ENCODE results near the gene PADI1. TPM values are rescaled to one million over a fixed set of nuclear protein-coding genes. Genes with fewer than 3 reads are reported as not detected.
A peak's percentile ranks its signal among the peaks of the same experiment; 100 is the strongest.

PADI1 gene
- total RNA-seq: not detected
- long read RNA-seq: 0 reads

DNA sequence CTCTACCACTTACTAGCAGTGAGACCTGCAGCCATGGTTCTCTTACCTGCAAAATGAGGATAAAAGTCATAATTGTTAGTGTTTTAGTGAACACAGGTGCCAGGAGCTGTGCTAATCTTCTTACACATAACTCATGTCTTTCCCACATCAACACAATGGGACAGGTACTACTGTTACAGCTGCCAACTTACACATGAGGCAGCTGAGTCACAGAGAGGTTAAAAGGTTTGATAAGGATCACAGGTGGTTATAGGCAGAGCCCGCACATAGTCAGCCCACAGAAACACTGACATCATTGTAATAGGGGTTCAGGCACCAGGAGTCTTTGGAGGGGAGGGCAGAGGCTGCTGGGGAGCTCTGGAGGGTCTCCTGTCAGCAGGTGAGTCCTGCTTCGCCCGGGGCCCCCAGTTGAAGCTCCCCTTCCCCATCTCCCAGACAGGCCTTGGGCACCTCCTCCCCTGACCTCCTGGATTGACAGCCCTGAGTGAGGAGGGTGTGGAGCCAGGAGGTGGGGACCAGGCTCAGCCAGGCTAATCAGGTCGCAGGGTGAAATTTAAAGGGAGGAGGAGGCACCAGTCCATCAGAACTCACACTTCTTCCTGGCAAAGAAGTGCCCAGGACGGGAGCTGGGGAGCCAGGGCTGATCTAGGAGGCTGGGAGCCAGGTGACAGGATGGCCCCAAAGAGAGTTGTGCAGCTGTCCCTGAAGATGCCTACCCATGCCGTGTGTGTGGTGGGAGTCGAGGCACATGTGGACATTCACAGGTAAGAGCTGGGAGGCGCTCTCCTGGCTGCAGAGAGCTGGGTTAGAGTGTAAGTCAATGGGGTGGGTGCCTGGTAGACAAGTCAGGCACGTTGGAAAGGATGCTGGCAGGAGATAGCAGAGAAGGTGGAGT is at the start of gene PADI1:
PADI1 (plus strand) TSS at position 583 of the 895 bp plus-strand sequence; CDS start at position 673, 90 bp downstream.
- intact Hi-C loops (cut with DNase I): no loop called here
- DNase-seq (ENCODE audit: missing footprints) (peak; percentile 54), ATAC-seq (no peak)

DNA sequence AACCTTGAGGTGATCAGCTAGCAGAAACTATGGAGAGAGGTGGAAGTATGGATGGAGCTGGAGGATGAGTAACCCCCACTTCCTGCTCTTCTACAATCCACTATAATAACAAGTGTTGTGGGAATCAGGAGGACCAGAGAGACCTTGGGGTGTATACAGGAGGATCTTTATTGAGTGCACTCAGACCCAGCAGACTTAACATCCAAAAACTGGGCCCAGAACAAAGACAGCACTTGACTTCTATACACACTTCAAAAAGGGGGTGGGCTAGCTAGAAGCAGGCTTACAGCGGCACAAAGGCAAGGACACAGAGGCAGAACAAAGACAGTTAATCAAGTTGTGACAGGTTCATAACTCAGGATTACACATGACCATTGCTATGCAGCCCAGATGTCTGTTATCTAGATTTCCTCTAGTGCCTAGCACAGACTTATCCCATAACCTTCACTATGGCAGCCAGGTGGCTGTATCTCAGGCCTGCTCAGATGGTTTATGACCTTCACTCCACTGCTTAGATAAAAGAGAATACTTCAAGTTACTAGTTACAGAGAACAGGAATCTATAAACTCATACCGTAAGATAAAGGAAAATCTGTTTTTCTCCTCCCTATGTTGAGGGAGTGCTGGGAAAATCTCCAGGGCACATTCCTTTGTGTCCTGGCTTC is 49.5 kb upstream of the PADI1 start:
- ATAC-seq (no peak), DNase-seq (ENCODE audit: missing footprints) (no peak)
- intact Hi-C loops (cut with DNase I): no loop called here

DNA sequence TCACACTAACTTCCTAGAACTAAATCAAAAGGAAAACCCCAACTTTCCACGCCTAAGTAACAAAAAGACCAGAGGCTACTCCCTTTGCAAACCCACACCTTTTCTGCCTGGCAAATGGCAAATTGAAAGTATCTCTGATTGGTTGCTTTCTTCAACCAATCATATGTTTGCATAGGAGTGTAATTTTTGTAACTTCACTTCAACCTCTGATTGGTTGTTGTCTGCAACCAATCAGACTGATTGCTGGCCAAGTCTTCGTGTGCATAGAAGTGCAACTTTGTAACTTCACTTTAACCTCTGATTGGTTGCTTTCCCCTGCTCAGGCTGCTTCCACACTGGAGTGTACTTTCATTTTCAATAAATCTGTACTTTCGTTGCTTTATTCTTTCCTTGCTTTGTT is 48.8 kb upstream of the PADI1 start:
- ATAC-seq (no peak), DNase-seq (ENCODE audit: missing footprints) (no peak)
- intact Hi-C loops (cut with DNase I): no loop called here

DNA sequence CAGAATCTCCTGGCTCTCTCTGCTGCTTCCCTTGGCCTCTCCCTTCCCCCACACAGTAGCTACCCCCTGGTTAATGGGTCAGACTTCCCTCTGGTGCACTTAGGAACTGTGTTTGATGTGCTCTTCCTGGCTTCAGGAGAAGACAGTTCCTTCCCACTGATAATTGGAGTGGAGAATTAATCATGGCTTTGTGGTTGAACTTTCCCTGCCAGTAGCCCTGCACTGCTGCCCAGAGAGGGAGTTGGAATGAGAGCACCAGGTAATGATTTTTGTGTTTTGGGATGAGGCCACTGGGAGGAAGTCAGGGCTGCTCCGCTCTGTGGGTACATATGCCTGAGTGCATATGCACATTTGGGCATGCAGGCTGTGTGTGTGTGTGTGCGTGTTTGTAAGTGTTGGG is 46.0 kb upstream of the PADI1 start:
- DNase-seq (ENCODE audit: missing footprints) (no peak), ATAC-seq (no peak)
- intact Hi-C loops (cut with DNase I): no loop called here

DNA sequence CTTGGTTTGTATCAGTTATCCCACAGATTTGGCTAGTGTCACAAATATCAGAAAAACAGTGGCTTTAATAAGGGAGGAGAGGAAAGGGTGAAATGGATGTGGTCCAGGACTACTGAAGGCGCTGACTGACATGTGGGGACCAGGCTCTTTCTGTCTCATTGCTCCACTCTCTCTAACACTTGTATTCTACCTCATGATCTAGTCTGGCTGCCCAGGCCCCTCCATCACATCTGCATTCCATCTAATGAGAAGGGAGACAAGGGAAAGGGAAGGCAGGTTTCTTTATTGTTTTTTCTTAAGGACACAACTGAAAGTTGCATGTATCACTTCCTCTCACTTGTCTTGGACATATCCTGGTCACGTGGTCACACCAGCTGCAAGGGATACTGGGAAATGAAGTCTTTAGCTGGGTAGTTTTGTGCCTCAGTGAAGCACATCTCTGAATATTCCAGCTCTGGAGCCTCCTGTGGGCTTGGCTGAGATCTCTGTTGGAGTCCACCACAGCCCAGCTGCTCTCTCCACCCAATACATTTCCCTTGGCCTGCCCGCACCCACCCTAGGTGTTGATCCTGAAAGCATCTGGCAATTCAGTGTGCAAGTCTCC is 43.7 kb upstream of the PADI1 start:
- DNase-seq (ENCODE audit: missing footprints) (no peak), ATAC-seq (no peak)
- intact Hi-C loops (cut with DNase I): no loop called here

GRCh38 chr1:17161926-17162800 is 42.8 kb upstream of the PADI1 start:
- ATAC-seq: no peak
- intact Hi-C loops (cut with DNase I): no loop called here
- no peak for DNase-seq (ENCODE audit: missing footprints)

DNA sequence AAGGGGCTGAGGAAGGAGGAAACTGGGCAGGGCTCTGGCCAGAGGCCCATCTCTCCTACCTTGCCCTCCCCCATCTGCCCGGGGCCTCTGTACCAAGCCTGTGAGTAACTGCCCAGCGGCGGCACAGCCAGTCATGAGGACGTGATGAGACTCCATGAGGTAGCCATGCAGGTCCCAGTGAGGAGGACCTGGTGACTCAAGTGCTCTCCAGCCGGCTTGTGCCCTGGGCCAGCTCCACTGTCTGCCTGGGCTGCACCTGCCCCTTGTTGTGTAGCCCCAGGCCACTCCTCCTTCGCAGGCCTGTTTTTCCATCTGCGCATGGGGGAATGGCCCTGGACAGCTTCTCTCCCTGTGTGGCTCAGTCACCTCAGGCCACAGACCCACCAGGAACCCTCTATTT is 42.0 kb upstream of the PADI1 start:
- no peak for ATAC-seq
- intact Hi-C loops (cut with DNase I): no loop called here
- no peak for DNase-seq (ENCODE audit: missing footprints)

- DNase-seq (ENCODE audit: missing footprints) (no peak), ATAC-seq (no peak)
- intact Hi-C loops (cut with DNase I): no loop called here
These were observed 41.6 kb upstream of the PADI1 start for GRCh38 chr1:17163371-17163770.

DNA sequence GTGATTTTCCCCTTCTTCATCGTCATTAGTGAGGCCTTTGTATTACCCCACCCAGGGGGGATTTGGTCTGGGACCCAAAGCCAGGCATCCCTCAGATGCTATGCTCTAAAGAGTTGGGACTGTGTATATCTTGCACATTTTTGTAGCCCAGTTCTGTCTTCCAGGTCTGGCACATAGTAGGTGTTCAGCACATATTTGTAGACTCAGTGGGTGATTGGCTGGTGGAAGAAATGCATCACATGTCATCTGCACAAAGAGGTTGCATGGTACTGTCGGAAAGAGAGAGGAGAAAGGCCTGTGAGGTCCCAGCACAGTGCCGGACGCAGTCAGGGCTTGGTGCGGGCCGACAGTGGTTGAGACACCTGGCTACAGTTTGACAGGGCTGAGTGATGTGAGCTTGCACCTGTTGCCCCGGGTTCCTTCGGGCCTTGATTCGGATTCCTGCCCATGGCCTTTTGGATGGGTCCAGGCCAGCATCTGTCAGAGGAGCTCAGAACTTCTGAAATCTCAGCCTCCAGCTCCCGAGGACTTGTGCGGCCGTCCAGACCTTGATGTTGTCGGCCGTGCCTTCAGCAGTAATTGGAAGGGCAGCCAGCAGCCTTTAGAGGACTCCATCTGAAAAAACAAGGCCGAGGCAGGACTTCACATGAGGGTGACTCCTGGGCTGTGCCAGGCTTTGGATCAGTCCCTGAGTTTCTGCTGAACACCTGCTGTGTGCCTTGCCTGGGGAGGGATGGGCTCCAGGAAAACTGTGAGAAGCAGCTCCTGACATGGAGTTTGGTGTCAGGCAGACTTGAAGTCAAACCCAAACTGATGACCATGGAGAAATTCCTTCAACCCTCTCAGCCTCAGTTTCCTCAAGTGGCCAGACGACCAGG is 40.9 kb upstream of the PADI1 start:
- DNase-seq (ENCODE audit: missing footprints) (no peak), ATAC-seq (no peak)
- intact Hi-C loops (cut with DNase I): no loop called here

GRCh38 chr1:17165823-17166222 is 39.1 kb upstream of the PADI1 start:
- no peak for DNase-seq (ENCODE audit: missing footprints)
- intact Hi-C loops (cut with DNase I): no loop called here
- ATAC-seq: no peak

- intact Hi-C loops (cut with DNase I): no loop called here
- DNase-seq (ENCODE audit: missing footprints): no peak
- no peak for ATAC-seq
These were observed 37.7 kb upstream of the PADI1 start for GRCh38 chr1:17167041-17167785.

DNA sequence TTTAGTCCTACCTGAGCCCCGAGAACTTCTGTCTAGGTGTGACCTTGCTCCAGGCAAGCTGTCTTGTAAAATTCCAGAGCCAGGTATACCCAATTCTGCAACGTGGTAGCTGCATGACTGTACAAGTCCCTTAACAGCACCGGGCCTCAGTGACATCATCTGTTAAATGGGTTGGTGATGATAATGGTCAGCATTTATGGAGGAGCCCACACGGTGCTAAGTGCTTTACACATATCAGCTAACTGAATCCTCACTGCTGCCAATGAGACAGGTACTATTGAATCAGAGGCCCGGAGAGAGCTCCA is 37.2 kb upstream of the PADI1 start:
- no peak for DNase-seq (ENCODE audit: missing footprints)
- intact Hi-C loops (cut with DNase I): no loop called here
- no peak for ATAC-seq

DNA sequence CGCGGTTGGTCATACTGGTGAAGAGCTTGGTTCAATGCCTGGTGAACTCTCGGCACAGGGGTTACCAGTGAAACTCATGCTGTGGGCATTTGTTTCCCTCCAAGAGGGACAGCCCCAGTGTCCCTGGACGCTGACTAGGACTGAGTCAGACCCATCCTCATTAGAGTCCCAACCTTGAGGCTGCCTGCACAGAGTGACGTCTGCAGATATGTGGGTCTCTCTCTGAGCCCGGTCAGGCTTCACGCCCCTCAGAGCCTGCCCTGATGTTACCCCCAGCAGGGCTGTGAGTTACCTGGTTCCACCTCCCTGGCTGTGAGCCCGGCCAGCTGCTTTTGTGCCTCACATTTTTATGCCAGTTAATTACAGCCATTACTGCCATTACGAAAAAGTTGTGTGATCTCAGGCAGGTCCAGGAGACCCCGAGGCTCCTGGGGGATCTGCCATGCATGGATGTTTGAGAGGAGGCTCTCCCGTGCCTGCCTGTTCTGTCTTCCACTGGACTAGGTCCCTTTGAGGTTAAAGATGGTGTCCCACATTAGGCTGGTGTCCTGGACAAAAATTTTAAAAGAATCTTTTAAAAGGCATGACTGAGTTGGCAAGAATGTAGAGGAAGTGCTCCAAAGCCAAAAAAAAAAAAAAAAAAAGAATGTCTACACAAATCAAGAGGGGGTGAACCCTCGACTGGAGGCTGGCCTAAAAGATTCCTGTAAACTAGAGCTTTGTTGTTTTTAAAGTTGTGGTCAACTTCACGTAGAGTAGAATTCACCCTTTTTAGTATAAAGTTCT is 36.6 kb upstream of the PADI1 start:
- intact Hi-C loops (cut with DNase I): no loop called here
- no peak for ATAC-seq
- DNase-seq (ENCODE audit: missing footprints): no peak

DNA sequence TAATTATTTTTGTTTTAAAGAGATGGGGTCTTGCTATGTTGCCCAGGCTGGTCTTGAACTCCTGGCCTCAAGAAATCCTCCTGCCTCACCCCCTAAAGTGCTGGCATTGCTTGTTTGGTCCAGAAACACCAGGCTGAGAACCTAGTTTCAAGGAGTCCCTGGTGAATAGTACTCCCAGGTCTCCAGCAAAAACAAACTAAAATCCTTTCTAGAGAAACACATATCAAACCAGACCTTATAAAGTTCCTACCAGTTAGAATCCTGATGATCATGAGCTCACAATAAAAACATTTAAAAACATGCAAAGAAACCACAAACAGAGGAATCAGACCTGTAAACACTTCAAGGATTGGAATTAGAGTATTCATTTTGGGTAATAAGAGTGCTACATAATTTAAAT is 34.4 kb upstream of the PADI1 start:
- no peak for ATAC-seq
- intact Hi-C loops (cut with DNase I): no loop called here
- DNase-seq (ENCODE audit: missing footprints): no peak

DNA sequence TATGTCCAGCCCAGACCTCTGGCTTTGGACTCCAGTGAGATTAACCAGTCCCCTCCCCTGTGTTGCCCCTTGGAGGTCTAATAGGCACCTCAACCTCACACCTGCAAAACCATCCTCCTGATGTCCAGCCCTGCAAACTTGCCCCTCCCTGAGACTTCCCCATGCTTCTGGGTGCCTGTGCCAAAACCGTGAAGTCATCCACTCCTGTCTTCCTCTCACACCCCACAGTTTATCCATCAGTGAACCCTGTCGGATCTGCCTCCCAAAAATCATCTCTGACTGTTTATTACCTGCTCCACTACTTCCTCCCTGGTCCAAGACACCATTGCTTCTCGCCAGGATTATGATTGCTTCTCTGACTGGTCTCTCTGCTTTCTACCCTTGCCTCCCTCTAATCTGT is 31.7 kb upstream of the PADI1 start:
- ATAC-seq (no peak), DNase-seq (ENCODE audit: missing footprints) (no peak)
- intact Hi-C loops (cut with DNase I): no loop called here

- no peak for ATAC-seq
- intact Hi-C loops (cut with DNase I): no loop called here
- no peak for DNase-seq (ENCODE audit: missing footprints)
These were observed 28.4 kb upstream of the PADI1 start for GRCh38 chr1:17176306-17177061.

Measured in Right ventricle myocardium inferior (tissue), 1 donor.